ENCODE results near the gene NUMB.

DNA sequence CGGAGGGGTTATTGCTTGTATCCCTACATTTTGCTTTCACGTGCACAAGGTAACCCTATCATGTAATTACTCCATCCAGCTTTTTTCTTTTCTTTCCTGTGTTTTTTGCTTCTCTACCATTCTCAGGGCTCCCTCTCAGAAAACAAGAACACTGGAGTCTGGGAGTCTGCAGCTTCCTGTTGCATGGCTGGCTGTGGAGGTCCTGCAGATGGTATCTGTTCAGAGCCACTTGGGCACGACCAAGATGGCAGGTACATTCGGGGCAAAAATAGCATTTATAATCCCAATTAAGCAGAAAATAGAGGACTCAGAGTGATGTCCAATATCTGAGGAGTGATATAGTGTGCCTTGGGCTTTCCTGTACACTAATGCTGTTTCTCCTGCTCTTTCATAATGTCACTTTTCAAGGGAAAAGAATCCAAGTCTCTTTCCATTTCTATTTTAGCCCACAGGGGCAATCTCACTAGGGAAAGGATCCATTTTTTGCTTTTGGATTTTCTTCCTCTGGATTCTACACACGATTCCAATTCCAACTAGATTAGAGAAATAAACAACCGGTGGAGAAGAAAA, 3.2 kb upstream of the NUMB start:
- TF ChIP-seq POLR2A (IDR thresholded peaks at IDR 0.05; ENCODE audit: low read length) (no peak), GATA1 (IDR thresholded peaks at IDR 0.05; ENCODE audit: low read depth, low read length) (no peak)

Measured in erythroblast (primary cell).